ENCODE data around the gene MEGF11.

MEGF11 gene

DNA sequence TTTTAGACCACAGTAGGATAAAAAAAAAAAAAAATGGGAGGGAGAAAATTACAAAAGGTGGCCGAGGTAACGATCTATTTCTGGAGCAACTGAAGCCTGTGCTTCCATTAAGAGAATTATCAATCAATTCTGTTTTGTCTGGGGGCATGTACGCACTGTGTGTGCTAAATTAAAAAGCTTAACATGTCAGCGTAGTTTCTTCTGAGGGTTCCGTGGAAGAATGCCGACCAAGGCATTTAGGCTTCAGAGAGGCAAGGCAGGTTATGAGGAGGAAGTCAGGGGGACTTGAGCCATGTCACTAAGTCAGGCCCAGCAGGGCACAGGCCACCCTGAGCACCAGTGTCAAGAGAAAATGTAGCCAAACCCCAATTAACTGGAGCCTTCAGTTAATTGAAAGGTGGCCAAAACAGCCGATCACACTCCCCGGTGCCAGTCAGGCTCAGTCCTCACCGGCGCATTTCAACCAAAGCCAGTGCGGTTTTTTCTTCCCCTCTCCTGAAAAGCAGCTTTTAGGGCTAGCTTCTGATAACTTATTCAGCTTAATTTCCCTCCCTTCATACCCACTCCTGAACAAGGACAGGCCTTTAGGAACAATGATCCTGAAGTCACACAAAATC lies 113.9 kb downstream of the MEGF11 start:
- no peak for DNase-seq (ENCODE audit: low spot score)

DNA sequence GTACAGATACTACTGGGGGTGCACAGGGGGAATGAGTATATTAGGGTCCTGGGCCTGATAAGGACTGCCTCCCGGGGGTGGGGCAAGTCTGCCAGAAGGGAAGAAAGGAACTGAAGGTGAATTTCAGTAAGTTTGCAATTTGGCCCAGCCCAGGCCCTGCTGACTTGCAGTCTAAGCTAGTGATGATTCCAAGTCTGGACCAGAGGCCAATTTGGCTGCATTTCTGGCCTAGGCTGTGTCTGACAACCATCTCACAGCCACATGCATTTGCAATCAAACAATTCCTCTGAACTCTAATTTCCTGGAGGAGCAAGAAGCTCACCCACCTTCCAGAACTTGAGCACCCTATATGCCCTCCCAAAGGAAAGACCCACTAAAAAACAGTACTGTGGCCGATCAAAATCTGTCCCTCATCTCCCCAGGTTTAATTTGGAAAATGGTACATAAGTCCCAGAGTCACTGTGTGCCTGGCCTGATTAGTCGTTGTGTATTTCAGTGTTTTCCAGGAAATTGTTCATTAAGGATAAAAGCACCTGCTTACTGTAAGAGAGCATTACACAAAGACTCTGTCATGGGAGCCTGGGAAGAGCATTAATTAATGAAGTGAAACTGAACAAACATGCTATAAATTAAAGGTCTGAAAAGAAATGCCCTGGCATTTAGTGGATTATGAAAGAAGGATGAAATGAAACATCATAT lies 114.5 kb downstream of the MEGF11 start:
- no peak for DNase-seq (ENCODE audit: low spot score)

DNA sequence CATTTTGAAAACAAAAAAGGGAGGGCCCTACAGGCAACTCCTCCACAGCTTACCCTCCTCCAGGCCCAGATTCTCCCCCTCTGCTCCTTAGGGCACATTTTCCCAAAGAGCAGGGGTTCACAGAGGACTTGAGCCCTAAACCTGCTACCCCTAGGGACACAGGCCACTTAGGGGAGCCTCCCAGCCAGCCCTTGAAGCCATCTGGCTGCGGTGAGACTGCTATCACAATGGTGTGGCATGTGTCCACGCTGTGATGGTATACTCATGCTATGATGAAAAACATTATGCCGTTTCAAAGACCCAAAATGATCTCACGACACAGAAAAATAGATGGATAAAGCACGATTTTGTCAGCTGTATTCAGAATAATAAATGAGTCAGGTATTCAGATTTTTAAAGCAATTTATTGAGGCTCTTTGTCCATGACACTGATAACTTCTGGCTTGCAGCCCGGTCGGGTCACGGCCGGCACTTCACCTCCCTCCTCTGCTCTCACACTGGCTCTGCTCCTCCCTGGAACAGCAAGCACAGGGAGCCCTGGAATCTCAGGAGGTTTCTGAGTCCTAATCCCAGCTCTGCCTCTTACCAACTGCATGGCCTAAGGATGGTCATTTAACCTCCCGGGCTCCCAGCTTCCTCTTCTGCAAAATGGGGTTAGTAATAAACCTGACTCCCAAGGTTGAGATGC lies 115.3 kb downstream of the MEGF11 start:
- DNase-seq (ENCODE audit: low spot score): no peak

DNA sequence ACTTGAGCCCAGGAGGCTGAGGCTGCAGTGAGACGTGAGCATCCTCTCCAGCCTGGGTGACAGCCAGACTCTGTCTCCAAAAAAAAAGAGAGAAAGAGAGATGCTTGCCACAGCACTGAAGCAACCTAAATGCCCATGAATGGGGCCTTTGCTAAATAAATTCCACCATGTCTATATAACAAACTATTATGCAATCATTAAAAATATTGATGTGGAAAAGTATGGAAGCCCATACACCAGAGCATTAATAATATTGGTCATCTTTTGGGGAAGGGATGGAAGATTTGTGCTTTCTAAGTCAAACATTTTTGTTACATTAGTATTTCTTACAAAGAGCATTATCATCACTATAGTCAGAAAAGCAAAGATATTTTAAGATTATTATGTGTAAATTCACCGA lies 116.6 kb downstream of the MEGF11 start:
- no peak for DNase-seq (ENCODE audit: low spot score)

DNA sequence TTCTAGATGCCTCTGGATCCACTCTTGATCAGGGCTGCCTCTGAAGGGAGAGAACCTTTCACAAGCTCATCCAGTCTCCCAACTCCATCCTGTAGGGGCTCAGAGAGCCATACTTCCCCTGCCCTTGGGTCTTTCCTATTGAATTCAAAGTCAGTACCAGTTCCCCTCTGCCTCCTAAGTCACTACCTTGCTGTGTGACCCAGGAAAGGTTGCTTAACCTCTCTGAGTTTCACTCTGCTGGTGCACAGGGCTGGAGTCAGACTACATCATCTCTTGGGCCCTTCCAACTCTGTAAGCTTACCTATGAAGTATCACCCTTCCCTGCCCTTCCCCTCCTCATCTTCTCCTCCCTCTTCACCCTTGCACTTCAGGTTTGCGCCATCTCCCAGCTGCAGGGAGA lies 117.9 kb downstream of the MEGF11 start:
- no peak for DNase-seq (ENCODE audit: low spot score)

DNA sequence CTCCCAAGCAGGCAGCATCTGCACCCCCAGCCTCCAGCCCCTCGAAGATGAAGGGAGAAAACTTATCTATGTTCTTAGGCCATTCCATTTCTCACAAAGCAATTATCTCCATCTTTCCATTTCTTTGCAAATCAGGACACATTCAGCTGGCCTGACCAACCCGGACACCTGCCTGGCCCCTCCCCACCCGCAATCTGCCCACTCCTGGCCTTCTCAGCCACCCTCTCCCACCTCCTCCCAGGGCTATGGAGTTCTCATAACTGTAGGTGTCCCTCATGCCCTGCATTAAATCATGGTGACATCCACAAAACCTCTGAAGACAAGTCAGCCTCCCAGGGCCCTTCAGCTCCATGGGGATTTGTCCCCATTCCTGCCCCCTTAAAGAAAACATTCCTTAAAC lies 119.3 kb downstream of the MEGF11 start:
- no peak for DNase-seq (ENCODE audit: low spot score)

DNA sequence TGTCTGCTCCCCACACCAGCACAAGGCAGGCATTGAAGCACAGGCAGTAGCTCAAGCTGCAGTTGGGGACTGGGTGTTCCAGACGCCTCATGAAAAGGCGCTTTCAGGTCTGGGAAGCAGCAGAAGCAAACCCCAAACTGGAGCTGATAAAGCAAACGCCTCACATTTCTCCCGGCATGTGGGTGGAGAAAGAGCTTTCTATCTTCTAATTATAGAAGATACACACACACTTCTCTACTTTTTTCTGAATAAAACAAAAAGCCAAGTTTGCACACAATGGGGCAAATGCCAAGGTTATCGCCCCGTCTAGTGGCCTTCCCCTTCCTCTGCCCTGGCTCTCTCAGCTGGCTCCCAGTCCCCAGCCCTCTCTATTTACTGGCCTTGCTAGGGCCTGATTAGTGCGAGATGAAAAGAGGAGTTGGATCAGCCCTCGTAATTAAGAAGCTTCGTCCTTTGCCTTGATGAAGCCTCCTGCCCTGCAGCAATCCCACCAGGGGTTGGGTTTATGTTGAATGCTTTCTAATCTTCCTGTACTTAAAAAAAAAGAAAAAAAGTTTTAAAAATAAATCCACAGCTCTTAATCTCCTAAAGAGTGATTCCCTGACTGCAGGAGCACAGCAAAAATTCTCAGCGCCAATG lies 120.2 kb downstream of the MEGF11 start:
- DNase-seq (ENCODE audit: low spot score): no peak

DNA sequence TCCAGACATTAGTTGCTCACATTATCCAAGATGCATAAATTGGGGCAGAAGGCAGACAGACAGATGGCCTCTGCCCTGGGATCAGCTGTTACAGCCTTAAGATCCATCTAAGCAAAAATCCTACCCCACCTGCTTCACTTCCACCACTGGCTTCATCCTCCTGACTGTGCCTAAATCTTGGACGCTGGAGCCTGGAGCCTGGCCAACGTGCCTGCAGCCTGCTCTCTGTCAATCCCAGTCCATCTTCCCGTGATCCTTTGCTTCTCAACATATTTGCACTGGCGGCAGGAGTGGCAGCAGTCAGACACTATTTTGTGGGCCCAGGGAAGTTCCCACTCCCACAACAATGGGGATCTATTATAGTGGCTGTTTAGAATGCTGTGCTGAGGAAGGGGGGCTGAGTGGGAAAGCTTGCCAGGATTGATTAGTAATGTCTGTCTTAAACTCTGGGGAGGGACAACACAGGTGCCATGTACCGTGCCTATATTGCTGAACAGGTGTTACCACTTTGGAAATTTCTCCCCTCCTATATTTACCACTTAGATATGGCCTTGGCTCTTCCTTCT lies 121.2 kb downstream of the MEGF11 start:
- DNase-seq (ENCODE audit: low spot score): no peak

DNA sequence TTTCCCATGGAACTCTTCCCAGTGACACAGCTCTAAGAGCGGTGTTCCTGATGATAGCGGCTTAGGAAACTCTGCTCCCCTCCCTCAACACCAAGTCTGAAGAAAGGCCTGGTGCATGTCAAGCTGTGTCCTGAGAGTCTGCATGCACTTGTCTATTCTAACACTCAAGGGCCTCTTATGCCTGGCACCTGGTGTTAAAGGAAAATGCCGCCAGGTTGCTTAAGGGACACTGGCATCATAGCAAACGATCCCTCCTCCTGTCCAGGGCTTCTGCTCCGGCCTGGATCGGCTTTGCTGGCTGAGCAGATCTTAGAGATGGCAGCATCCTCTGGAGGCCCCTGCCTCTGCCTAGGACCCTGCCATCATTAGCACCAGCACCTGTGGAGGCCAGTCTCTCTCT lies 121.7 kb downstream of the MEGF11 start:
- no peak for DNase-seq (ENCODE audit: low spot score)

DNA sequence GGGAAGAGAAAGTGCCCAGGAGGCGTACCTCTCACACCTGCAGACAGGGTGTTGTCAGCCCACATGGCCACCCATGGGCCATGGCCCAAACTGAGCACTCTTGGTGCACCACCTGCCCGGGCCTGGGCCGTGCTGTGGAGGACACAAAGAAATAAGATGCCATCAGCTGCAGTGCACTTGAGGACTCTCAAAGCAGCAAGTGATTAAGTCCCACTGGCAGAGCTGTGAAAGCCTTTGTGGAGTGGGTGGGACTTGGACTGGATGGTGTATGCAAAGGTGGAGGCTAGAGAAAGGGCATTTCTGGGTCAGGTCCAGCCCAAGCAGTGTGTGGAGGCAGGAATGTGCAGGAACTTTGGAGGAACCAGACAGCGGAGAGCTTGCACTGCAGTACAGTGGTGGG lies 122.3 kb downstream of the MEGF11 start:
- no peak for DNase-seq (ENCODE audit: low spot score)

DNA sequence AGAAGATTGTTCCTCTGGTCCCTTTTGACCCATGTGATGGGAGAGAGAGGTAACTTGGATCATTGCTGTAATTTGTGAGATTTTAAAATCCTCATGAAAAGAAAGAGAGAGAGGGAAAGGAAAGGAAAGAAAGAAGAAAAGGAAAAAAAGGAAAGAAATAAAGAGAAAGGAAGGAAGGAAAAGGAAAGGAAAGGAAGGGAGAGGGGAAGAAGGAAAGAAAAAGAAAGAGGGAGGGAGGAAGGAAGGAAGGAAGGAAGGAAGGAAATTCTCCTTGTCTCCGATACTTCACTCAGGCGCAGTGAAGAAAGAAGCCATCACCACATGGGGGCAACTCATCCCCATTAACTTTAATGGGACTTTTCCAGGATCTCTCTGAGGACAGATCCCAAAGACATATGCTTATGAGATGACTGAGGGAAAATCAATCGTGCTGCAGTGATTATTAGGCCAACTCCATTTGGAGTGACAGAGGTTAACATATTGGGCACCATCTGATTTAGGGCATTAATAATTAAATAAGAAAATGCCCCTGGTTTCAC lies 123.0 kb downstream of the MEGF11 start:
- DNase-seq (ENCODE audit: low spot score): no peak

DNA sequence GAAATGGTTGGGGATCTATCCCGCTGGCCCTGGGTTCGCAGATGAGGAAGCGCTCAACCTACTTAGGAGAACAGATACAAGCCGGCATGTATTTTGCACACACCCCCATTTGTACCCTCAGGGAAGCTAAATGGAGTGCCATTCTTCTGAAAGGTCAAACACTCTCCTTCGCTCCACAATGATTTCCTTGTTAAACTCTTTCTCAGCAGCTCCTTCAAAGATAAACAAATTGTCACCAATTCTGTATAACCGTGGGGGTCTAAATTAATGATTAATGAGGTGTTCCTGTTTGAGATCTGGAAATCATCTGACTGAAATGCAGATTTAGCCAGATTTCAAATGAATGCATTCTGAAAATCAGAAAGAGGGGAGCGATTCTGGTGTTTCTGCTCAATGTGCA lies 124.0 kb downstream of the MEGF11 start:
- no peak for DNase-seq (ENCODE audit: low spot score)

DNA sequence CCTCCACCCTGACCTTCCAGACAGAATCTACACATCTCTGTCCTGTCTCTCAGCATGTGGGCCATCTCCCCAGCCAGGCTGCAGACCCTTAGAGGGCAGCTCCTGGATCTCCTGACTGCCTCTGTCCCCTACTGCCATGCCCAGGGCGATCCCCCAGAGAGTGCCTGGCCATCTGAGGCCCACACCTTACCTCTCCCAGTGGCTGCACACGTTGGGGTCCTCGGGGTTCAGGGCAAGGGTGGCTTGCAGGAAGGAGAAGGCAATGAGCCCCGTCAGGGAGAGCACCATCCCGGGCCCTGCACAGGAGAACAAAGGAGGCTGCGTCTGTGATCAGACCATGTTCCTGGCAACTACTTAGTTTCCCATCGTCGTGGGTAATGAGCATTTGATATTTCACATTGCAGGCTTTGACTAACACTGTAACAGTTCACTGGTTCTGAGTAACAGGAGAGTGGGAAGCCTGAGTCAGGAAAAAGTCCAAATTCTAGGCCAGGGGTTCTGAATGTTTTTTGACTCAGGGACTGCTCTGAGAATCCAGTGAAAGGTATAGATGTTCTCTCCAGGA lies 125.4 kb downstream of the MEGF11 start:
- no peak for DNase-seq (ENCODE audit: low spot score)

DNA sequence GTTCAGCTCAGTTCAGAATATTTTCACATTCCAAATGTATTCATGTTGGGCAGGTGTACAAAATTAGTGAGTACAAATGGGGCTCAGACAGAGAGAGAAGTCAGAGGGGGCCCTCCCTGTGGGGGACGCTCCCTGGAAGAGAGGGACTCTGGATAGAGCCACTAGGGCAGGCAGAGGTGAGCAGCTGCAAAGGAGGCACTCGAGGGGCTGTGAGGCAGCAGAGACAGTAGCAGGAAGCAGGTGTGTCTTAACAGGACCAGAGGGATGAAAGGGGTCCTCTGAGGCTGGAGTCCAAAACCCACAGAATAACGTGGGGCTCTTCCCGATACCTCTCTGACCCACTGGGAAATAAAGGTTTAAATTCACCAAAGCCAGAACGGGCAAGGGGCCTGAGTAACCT lies 127.1 kb downstream of the MEGF11 start:
- no peak for DNase-seq (ENCODE audit: low spot score)

DNA sequence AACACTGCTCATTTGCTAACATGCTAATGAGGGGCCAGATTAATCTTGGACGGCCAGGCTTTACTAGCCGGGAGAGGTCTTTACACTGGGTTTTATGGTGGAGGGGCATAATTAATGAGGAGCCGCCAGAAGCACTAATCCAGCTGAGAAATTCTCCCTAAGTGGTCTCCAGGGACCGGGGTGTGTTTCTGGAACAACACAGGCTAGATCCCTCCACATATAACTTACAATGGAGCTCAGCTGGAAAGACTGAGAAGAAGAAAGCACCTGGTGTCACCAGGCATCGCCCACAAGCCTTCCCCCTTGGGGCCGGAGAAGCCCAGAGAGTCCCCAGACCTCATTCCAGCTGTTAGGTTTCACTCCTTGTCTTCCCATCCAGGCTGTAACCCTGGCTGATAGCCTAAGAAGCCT lies 127.5 kb downstream of the MEGF11 start:
- DNase-seq (ENCODE audit: low spot score): no peak

DNA sequence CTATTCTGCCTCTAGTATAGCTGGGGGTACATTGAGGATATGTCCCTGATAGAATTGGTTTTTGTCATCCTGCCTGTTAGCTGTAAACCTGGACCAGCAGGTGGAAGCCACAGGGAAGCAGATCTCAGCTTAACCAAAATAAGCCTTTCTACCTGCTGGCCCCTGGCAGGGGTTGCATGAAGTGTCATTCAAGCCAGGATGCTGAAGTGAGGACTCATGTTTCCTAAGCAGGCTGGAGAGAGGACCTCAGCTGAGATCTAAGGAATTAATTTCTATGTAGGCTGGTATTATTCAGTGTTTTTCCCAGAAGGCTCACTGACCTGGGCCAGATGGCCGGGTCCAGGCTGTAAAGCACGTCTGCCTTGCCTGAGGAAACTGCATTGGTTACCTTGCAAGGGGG lies 128.9 kb downstream of the MEGF11 start:
- no peak for DNase-seq (ENCODE audit: low spot score)

DNA sequence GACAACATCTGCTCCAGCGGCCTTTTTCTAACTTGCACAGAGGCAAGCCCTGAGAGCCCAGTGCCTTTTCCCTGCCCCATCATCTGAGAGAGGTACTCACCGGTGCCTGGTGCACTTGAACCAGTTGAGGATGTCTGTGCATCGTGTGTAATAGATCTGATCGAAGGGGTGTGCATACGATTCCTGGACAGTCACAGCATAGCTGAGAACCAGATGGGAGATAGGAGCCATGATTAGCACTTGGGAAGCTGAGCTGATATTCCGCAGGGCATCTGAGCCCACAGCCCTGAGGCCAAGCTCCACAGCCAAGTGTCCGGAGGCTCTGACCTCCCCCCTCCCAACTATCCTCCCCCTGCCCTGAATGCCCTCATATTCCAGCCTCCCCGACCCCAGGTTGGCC lies 129.8 kb downstream of the MEGF11 start:
- no peak for DNase-seq (ENCODE audit: low spot score)

DNA sequence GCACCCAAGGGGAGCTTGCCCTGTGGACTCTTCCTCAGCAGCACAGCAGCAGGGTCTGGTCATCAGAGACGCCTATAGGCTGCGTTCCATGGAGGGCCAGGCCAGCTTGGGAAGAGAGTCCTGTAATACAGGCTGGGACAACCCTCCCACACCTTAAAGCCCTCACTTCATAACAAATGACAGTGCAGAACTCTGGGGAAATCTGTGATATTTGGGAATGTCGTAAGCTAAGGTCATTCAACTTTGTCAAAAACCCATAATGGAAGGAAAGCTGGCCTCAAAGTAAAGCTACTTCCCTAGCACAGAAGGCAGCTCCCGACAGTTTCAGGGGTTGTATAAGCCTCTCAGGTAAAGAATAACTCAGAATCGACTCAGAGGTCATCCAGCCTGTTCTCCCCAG lies 133.1 kb downstream of the MEGF11 start:
- DNase-seq (ENCODE audit: low spot score): no peak

DNA sequence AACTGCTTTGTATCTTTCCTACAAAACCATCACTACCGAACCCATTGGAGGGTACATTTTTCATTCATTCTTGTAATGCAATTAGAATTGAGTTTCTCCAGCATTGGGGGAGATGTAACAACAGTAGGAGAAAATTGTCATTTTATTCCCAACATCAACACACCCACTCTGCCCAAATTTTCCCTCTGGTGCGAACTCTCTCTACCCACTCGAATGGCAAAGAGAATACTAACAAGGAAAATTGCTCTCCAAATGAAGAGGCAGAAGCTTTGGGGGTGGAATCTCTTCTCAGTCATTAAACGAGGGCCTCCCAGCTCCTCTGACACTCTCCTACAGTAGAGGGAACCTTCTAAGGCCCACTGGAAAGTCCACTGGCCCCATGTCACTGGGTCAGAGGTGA lies 135.7 kb downstream of the MEGF11 start:
- DNase-seq (ENCODE audit: low spot score): no peak

DNA sequence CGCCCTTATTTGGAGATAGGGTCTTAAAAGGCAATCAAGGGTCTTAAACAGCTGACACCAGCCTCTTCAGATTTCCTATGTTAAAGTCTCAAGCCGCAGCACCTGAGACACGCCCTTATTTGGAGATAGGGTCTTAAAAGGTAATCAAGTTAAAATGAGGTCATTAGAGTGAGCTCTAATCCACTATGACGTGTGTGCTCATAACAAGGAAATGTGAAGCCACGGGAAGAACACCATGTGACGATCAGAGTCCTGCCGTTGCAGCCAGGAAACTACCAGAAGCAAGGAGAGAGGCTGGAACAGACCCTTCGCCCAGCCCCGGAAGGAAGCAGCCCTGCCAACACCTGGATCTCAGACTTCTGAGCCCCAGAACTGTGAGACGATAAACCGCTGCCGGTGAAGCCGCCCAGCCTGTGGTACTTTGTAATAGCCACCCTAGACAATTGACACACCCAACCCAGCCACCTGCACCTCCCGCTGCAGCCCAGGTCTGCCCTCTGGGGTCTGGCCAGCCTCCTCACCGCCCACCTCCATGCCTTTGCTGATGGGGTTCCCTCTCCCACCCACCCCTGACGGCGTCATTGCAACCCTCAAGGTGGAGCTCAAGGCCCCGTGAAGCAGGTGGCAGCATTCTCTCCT lies 137.9 kb downstream of the MEGF11 start:
- no peak for DNase-seq (ENCODE audit: low spot score)

DNA sequence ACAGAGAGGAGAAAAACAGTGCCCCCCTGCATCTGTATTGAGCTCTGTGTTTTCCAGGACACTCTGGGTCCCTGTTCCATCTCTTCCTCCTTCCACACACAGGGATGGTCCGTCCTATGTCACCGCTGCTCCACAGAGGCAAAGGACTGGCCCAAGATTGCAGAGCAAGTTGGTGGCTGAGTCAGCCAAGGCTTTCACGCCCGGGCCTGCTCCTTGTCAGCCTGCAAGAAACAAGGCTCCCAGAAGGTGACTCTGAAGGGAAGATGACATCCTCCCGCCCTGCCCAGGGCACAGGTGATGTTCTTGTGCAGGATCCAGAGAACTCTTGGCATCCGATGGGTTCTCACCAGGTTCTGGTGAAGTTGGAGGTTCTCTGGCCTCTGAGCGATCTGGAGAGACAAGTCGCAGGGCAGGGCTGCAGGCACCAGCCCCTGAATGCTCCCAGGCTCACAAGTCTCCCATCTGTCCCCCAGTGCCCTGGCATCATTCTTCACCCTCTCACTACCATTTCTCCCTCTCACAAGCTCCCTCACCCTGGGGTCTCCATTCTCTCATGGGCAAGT lies 138.6 kb downstream of the MEGF11 start:
- DNase-seq (ENCODE audit: low spot score): no peak

Data from ecto neural progenitor cell (in vitro differentiated cells).